ENCODE data around the gene KRT17. TPM values are rescaled to one million over a fixed set of nuclear protein-coding genes. Genes with fewer than 3 reads are reported as not detected.
"Not testable (repeated sequence)": the region's sequence is repeated elsewhere in the genome, so short reads cannot be mapped to it uniquely, and the experiment has no call there.

The KRT17 gene
- polyA plus RNA-seq, 1 donor (not counting 4 experiments of a cell fraction or from before 2014, with no cell fraction given), result 8,666 TPM

- Histone ChIP-seq H3K4me2 (ENCODE audit: control insufficient read depth, extremely low read depth, insufficient read depth, low read depth, low read length) (no peak overlapping the region), H3K9me1 (ENCODE audit: control insufficient read depth, extremely low read depth, insufficient read depth, low read length) (no peaks in the 10 kb centered on the region), H3K4me3 (ENCODE audit: control insufficient read depth in 2 of 3, extremely low read depth in 1 of 3, insufficient read depth in 2 of 3, low read depth in 1 of 3, low read length in 3 of 3) (no peak overlapping the region), H3K4me1 (ENCODE audit: control insufficient read depth, extremely low read depth, insufficient read depth, low read length) (peaks cover 45% of the 10 kb centered on the region), H3K27me3 (ENCODE audit: control insufficient read depth, extremely low read depth, insufficient read depth, low read length) (no peaks in the 10 kb centered on the region), H3K9ac (ENCODE audit: control insufficient read depth, extremely low read depth, insufficient read depth, low read length) (no peak overlapping the region), H3K36me3 (ENCODE audit: control insufficient read depth in 2 of 2, extremely low read depth in 1 of 2, insufficient read depth in 2 of 2, low read length in 2 of 2) (peaks cover 3 to 17% of the 10 kb centered on the region in 2 experiments), H3K27ac (ENCODE audit: control insufficient read depth, insufficient read depth, low read length) (no peak overlapping the region), H4K20me1 (ENCODE audit: control insufficient read depth, extremely low read depth, insufficient read depth, low read length) (no peaks in the 10 kb centered on the region), H3K79me2 (ENCODE audit: control insufficient read depth, insufficient read depth, low read length) (peaks cover 4% of the 10 kb centered on the region), H3K9me3 (ENCODE audit: control insufficient read depth, low read depth, low read length) (no peaks in the 10 kb centered on the region), H2AFZ (ENCODE audit: control insufficient read depth, low read length) (no peak overlapping the region)
- FAIRE-seq (no peak), DNase-seq (ENCODE audit: low read depth, low spot score) (no peak)
- no peak for TF ChIP-seq EZH2 (IDR thresholded peaks at IDR 0.05; ENCODE audit: low read length)
- dilution Hi-C loops (cut with MboI; ENCODE audit: extremely low pct_ligation_motif_present, low sequenced_read_pairs), result no loop called here
Measured at GRCh38 chr17:41617698-41618097, 6.7 kb downstream of the KRT17 start.

- no peaks in the 10 kb centered on the region for H3K9me1 ChIP-seq (ENCODE audit: control insufficient read depth, extremely low read depth, insufficient read depth, low read length)
- no peak overlapping the region for H2AFZ ChIP-seq (ENCODE audit: control insufficient read depth, low read length)
- H3K79me2 ChIP-seq (ENCODE audit: control insufficient read depth, insufficient read depth, low read length), result no peaks in the 10 kb centered on the region
- H3K4me2 ChIP-seq (ENCODE audit: control insufficient read depth, extremely low read depth, insufficient read depth, low read depth, low read length), result no peak overlapping the region
- dilution Hi-C loops (cut with MboI; ENCODE audit: extremely low pct_ligation_motif_present, low sequenced_read_pairs), result no loop called here
- H4K20me1 ChIP-seq (ENCODE audit: control insufficient read depth, extremely low read depth, insufficient read depth, low read length), result no peaks in the 10 kb centered on the region
- no peak overlapping the region for H3K9ac ChIP-seq (ENCODE audit: control insufficient read depth, extremely low read depth, insufficient read depth, low read length)
- no peak for TF ChIP-seq EZH2 (IDR thresholded peaks at IDR 0.05; ENCODE audit: low read length)
- TF ChIP-seq CTCF (optimal IDR thresholded peaks at IDR 0.05 in 1 of 3, IDR thresholded peaks at IDR 0.05 in 1 of 3, conservative IDR thresholded peaks at IDR 0.05 in 1 of 3; ENCODE audit: extremely low read depth in 1 of 3, insufficient read depth in 2 of 3, low read length in 3 of 3), result no peak
- H3K9me3 ChIP-seq (ENCODE audit: control insufficient read depth, low read depth, low read length), result no peaks in the 10 kb centered on the region
- peaks cover 46% of the 10 kb centered on the region for H3K4me1 ChIP-seq (ENCODE audit: control insufficient read depth, extremely low read depth, insufficient read depth, low read length)
- no peak for DNase-seq (ENCODE audit: low read depth, low spot score)
- no peak for FAIRE-seq
- H3K4me3 ChIP-seq (ENCODE audit: control insufficient read depth in 2 of 3, extremely low read depth in 1 of 3, insufficient read depth in 2 of 3, low read depth in 1 of 3, low read length in 3 of 3), result no peak overlapping the region
- H3K27ac ChIP-seq (ENCODE audit: control insufficient read depth, insufficient read depth, low read length), result no peak overlapping the region
- H3K27me3 ChIP-seq (ENCODE audit: control insufficient read depth, extremely low read depth, insufficient read depth, low read length), result no peaks in the 10 kb centered on the region
- peaks cover 3 to 12% of the 10 kb centered on the region in 2 experiments for H3K36me3 ChIP-seq (ENCODE audit: control insufficient read depth in 2 of 2, extremely low read depth in 1 of 2, insufficient read depth in 2 of 2, low read length in 2 of 2)
Measured at GRCh38 chr17:41617136-41617535, 7.2 kb downstream of the KRT17 start.

- H3K4me1 ChIP-seq (ENCODE audit: control insufficient read depth, extremely low read depth, insufficient read depth, low read length), result peaks cover 47% of the 10 kb centered on the region
- DNase-seq (ENCODE audit: low read depth, low spot score); dilution Hi-C loops (cut with MboI; ENCODE audit: extremely low pct_ligation_motif_present, low sequenced_read_pairs): not testable (repeated sequence)
Measured at GRCh38 chr17:41616486-41616885, 7.9 kb downstream of the KRT17 start.

More at GRCh38 chr17:41616486-41616885, 7.9 kb downstream of the KRT17 start:
- not testable (repeated sequence) for H4K20me1 ChIP-seq (ENCODE audit: control insufficient read depth, extremely low read depth, insufficient read depth, low read length); H3K9me1 ChIP-seq (ENCODE audit: control insufficient read depth, extremely low read depth, insufficient read depth, low read length); H2AFZ ChIP-seq (ENCODE audit: control insufficient read depth, low read length); H3K4me2 ChIP-seq (ENCODE audit: control insufficient read depth, extremely low read depth, insufficient read depth, low read depth, low read length); H3K9ac ChIP-seq (ENCODE audit: control insufficient read depth, extremely low read depth, insufficient read depth, low read length); FAIRE-seq; H3K4me3 ChIP-seq (ENCODE audit: control insufficient read depth in 2 of 3, extremely low read depth in 1 of 3, insufficient read depth in 2 of 3, low read depth in 1 of 3, low read length in 3 of 3); H3K27ac ChIP-seq (ENCODE audit: control insufficient read depth, insufficient read depth, low read length); H3K27me3 ChIP-seq (ENCODE audit: control insufficient read depth, extremely low read depth, insufficient read depth, low read length); H3K9me3 ChIP-seq (ENCODE audit: control insufficient read depth, low read depth, low read length); H3K36me3 ChIP-seq (ENCODE audit: control insufficient read depth in 2 of 2, extremely low read depth in 1 of 2, insufficient read depth in 2 of 2, low read length in 2 of 2); H3K79me2 ChIP-seq (ENCODE audit: control insufficient read depth, insufficient read depth, low read length)

Measured in keratinocyte (primary cell).